ENCODE data around the gene RPTOR.

The RPTOR gene

GRCh38 chr17:80998118-80998747 lies 453.6 kb downstream of the RPTOR start:
- Histone ChIP-seq H3K27ac (ENCODE audit: low read length) (no peak overlapping the region), H3K4me2 (ENCODE audit: insufficient read depth, low read length) (no peak overlapping the region), H3K4me1 (ENCODE audit: insufficient read depth, low read length) (peaks cover 10% of the 10 kb centered on the region), H3K79me2 (ENCODE audit: insufficient read depth, low read length) (peaks cover 6% of the 10 kb centered on the region; the same call in 1 of the 2 replicates), H3K36me3 (ENCODE audit: insufficient read depth, low read length) (peaks cover 52% of the 10 kb centered on the region), H3K4me3 (ENCODE audit: low read depth in 1 of 2, low read length in 2 of 2) (no peak overlapping the region), H3K9me3 (ENCODE audit: insufficient read depth, low read length, severe bottlenecking) (no peaks in the 10 kb centered on the region), H2AFZ (ENCODE audit: low read depth, low read length) (no peak overlapping the region), H4K20me1 (ENCODE audit: insufficient read depth, low read length) (peaks cover 28% of the 10 kb centered on the region), H3K9ac (ENCODE audit: low read depth, low read length) (no peak overlapping the region), H3K27me3 (ENCODE audit: insufficient read depth, low read length, poor library complexity) (peaks cover under 1% of the 10 kb centered on the region)
- DNase-seq (no peak), ATAC-seq (ENCODE audit: insufficient read depth, low read depth) (no peak)
- TF ChIP-seq EZH2 (IDR thresholded peaks at IDR 0.05; ENCODE audit: borderline replicate concordance, low read depth, low read length, severe bottlenecking): no peak
- no peak for TF ChIP-seq CTCF (IDR thresholded peaks at IDR 0.05; ENCODE audit: borderline replicate concordance, extremely low read depth, low read length, poor library complexity, severe bottlenecking)

GRCh38 chr17:80998748-80999535 lies 454.3 kb downstream of the RPTOR start:
- Histone ChIP-seq H3K9ac (ENCODE audit: low read depth, low read length) (no peak overlapping the region), H3K9me3 (ENCODE audit: insufficient read depth, low read length, severe bottlenecking) (no peaks in the 10 kb centered on the region), H3K27ac (ENCODE audit: low read length) (no peak overlapping the region), H3K4me2 (ENCODE audit: insufficient read depth, low read length) (no peak overlapping the region), H3K27me3 (ENCODE audit: insufficient read depth, low read length, poor library complexity) (peaks cover 8% of the 10 kb centered on the region), H3K79me2 (ENCODE audit: insufficient read depth, low read length) (no peaks in the 10 kb centered on the region), H3K4me3 (ENCODE audit: low read depth in 1 of 2, low read length in 2 of 2) (no peak overlapping the region), H3K4me1 (ENCODE audit: insufficient read depth, low read length) (peaks cover 9% of the 10 kb centered on the region), H2AFZ (ENCODE audit: low read depth, low read length) (no peak overlapping the region), H3K36me3 (ENCODE audit: insufficient read depth, low read length) (peaks cover 47% of the 10 kb centered on the region), H4K20me1 (ENCODE audit: insufficient read depth, low read length) (peaks cover 24% of the 10 kb centered on the region)
- no peak for TF ChIP-seq CTCF (IDR thresholded peaks at IDR 0.05; ENCODE audit: borderline replicate concordance, extremely low read depth, low read length, poor library complexity, severe bottlenecking)
- no peak for TF ChIP-seq EZH2 (IDR thresholded peaks at IDR 0.05; ENCODE audit: borderline replicate concordance, low read depth, low read length, severe bottlenecking)
- ATAC-seq (ENCODE audit: insufficient read depth, low read depth): no peak
- DNase-seq: no peak

- Histone ChIP-seq H3K27me3 (ENCODE audit: insufficient read depth, low read length, poor library complexity) (peaks cover 14% of the 10 kb centered on the region), H3K79me2 (ENCODE audit: insufficient read depth, low read length) (no peaks in the 10 kb centered on the region), H3K4me1 (ENCODE audit: insufficient read depth, low read length) (peaks cover 4% of the 10 kb centered on the region), H3K9me3 (ENCODE audit: insufficient read depth, low read length, severe bottlenecking) (no peaks in the 10 kb centered on the region), H3K27ac (ENCODE audit: low read length) (no peak overlapping the region), H4K20me1 (ENCODE audit: insufficient read depth, low read length) (peaks cover 23% of the 10 kb centered on the region), H3K36me3 (ENCODE audit: insufficient read depth, low read length) (peaks cover 43% of the 10 kb centered on the region), H3K4me3 (ENCODE audit: low read depth in 1 of 2, low read length in 2 of 2) (no peak overlapping the region), H3K4me2 (ENCODE audit: insufficient read depth, low read length) (no peak overlapping the region), H2AFZ (ENCODE audit: low read depth, low read length) (no peak overlapping the region), H3K9ac (ENCODE audit: low read depth, low read length) (no peak overlapping the region)
- TF ChIP-seq EZH2 (IDR thresholded peaks at IDR 0.05; ENCODE audit: borderline replicate concordance, low read depth, low read length, severe bottlenecking) (no peak), CTCF (IDR thresholded peaks at IDR 0.05; ENCODE audit: borderline replicate concordance, extremely low read depth, low read length, poor library complexity, severe bottlenecking) (no peak)
- ATAC-seq (ENCODE audit: insufficient read depth, low read depth) (no peak), DNase-seq (no peak)
These were observed 455.1 kb downstream of the RPTOR start for GRCh38 chr17:80999536-81000333.
